HepG2 (cell line): ENCODE results near the gene APBB2. TPM values are rescaled to one million over a fixed set of nuclear protein-coding genes. Genes with fewer than 3 reads are reported as not detected.

Experiments
- ATAC-seq: fragments of 200-7000 bp; cut with Tn5 transposase; 3 replicates; pipeline ENCODE4 v1.9.1; 2020; ENCODE audit warnings: mild to moderate bottlenecking, moderate library complexity
- BruUV-seq: library from RNA; stranded (reverse); fragments of 400-500 nt; replicated peaks from 2 replicates; lab custom pipeline; 2021; lab: Mats Ljungman, UMichigan
- CTCF ChIA-PET: fragments of 300-600 bp; formaldehyde crosslinking; extraction: SDS; loops from one replicate; lab custom pipeline; 2021; ENCODE audit warnings: low total read pairs, inconsistent platforms, low intra/inter-chr PET ratio; lab: Yijun Ruan, JAX
- POLR2A ChIA-PET: fragments of 350-600 bp; sonication (Branson Sonifier 250); formaldehyde crosslinking; loops from one replicate; lab custom pipeline; 2020; ENCODE audit warnings: antibody characterized with exemption, inconsistent platforms; lab: Yijun Ruan, JAX
- DNase-seq: peaks from one replicate; pipeline ENCODE4 v3.0.0-alpha.2; 2015; ENCODE audit warnings: low spot score
- FAIRE-seq: peaks from 3 replicates; lab custom pipeline; 2011; peaks lifted over from hg19 to GRCh38; lab: Jason Lieb, UNC
- H2AFZ ChIP-seq: one replicate; pipeline ENCODE4 v1.6.1; 2011; ENCODE audit warnings: low read length, inconsistent platforms
- H3K27ac ChIP-seq: fragments of 300-600 bp; 3 replicates; pipeline ENCODE4 v1.8.0; 2011; ENCODE audit warnings: mixed run types, mild to moderate bottlenecking, mixed read lengths, low read length, inconsistent platforms; ENCODE audit not compliant: insufficient read depth; ENCODE audit errors: extremely low read length
- H3K27me3 ChIP-seq, 2 experiments: fragments of 200-600 bp in 1 of 2; 2 replicates in 1 of 2; 3 replicates in 1 of 2; pipeline versions ENCODE4 v1.6.0 to v1.8.0; 2011; ENCODE audit warnings: low read length in 2 of 2, mild to moderate bottlenecking in 2 of 2, moderate library complexity in 2 of 2, inconsistent platforms in 1 of 2; ENCODE audit not compliant: insufficient read depth in 2 of 2, control insufficient read depth in 1 of 2
- H3K36me3 ChIP-seq, 2 experiments: fragments of 200-600 bp in 1 of 2; replicated peaks in 1 of 2; 2 replicates in 1 of 2; 3 replicates in 1 of 2; pipeline versions ENCODE4 v1.5.1 to v1.8.0; 2011; ENCODE audit warnings: low read length in 2 of 2, inconsistent platforms in 1 of 2; ENCODE audit not compliant: insufficient read depth in 2 of 2, control insufficient read depth in 1 of 2
- H3K4me1 ChIP-seq: 2 replicates; pipeline ENCODE4 v1.5.1; 2012; ENCODE audit warnings: low read length, inconsistent platforms; ENCODE audit not compliant: insufficient read depth
- H3K4me2 ChIP-seq: 2 replicates; pipeline ENCODE4 v1.6.0; 2011; ENCODE audit warnings: low read depth, low read length, inconsistent platforms
- H3K4me3 ChIP-seq, 3 experiments: fragments of 200-600 bp in 1 of 3; sonication (generic), shearing (Covaris generic) in 1 of 3; replicated peaks in 1 of 3; 2 replicates each; pipeline ENCODE4 v1.5.1; 2011 to 2016; ENCODE audit warnings: low read length in 3 of 3, inconsistent platforms in 2 of 3, low read depth in 2 of 3, mild to moderate bottlenecking in 2 of 3, control low read depth in 1 of 3, mixed read lengths in 1 of 3; ENCODE audit not compliant: insufficient read depth in 1 of 3
- H3K79me2 ChIP-seq: one replicate; pipeline ENCODE4 v1.6.1; 2011; ENCODE audit warnings: low read length, inconsistent platforms; ENCODE audit not compliant: insufficient read depth
- H3K9ac ChIP-seq: 2 replicates; pipeline ENCODE4 v1.6.0; 2011; ENCODE audit warnings: mild to moderate bottlenecking, low read depth, low read length, inconsistent platforms; ENCODE audit not compliant: insufficient read depth
- H3K9me3 ChIP-seq: 2 replicates; pipeline ENCODE4 v1.5.1; 2012; ENCODE audit warnings: mild to moderate bottlenecking, low read length
- H4K20me1 ChIP-seq: 2 replicates; pipeline ENCODE4 v1.6.0; 2011; ENCODE audit warnings: inconsistent platforms, mild to moderate bottlenecking, low read length, moderate library complexity; ENCODE audit not compliant: insufficient read depth
- AFF4 ChIP-seq: sonication (generic); formaldehyde crosslinking; IDR thresholded peaks from 2 replicates; pipeline ENCODE4 v1.4.0; 2020; ENCODE audit warnings: missing genetic modification reagents
- CCDC6 ChIP-seq: sonication (generic); formaldehyde crosslinking; IDR thresholded peaks from 2 replicates; pipeline ENCODE4 v1.8.1; 2022; ENCODE audit warnings: mild to moderate bottlenecking, missing genetic modification reagents, moderate library complexity
- CREB3 ChIP-seq: sonication (generic); formaldehyde crosslinking; IDR thresholded peaks from 2 replicates; pipeline ENCODE4 v1.5.0; 2020; ENCODE audit warnings: missing genetic modification reagents
- ESRRA ChIP-seq: sonication (generic); formaldehyde crosslinking; IDR thresholded peaks from 2 replicates; pipeline ENCODE4 v1.5.1; 2020; ENCODE audit warnings: mild to moderate bottlenecking, low read depth, missing genetic modification reagents
- FOXM1 ChIP-seq: sonication (generic); formaldehyde crosslinking; IDR thresholded peaks from 2 replicates; pipeline ENCODE4 v1.5.0; 2020; ENCODE audit warnings: missing genetic modification reagents
- GMEB1 ChIP-seq: sonication (generic); formaldehyde crosslinking; IDR thresholded peaks from 2 replicates; pipeline ENCODE4 v1.5.1; 2020; ENCODE audit warnings: missing genetic modification reagents, mild to moderate bottlenecking, borderline replicate concordance
- GTF3A ChIP-seq: sonication (generic); formaldehyde crosslinking; conservative IDR thresholded peaks from 2 replicates; pipeline ENCODE4 v1.4.0; 2020; ENCODE audit warnings: mild to moderate bottlenecking, missing genetic modification reagents
- NFRKB ChIP-seq: fragments of 450-650 bp; IDR thresholded peaks from 2 replicates; pipeline ENCODE4 v1.6.1; 2017
- SETDB1 ChIP-seq: sonication (generic); formaldehyde crosslinking; IDR thresholded peaks from 2 replicates; pipeline ENCODE4 v1.5.1; 2020; ENCODE audit warnings: missing genetic modification reagents, mild to moderate bottlenecking, borderline replicate concordance
- ZBTB21 ChIP-seq: sonication (generic); formaldehyde crosslinking; IDR thresholded peaks from 2 replicates; pipeline ENCODE4 v1.4.0; 2020; ENCODE audit warnings: missing genetic modification reagents
- ZKSCAN1 ChIP-seq: fragments of 150-350 bp; IDR thresholded peaks from 2 replicates; pipeline ENCODE4 v1.6.1; 2014; ENCODE audit warnings: low read length
- ZNF263 ChIP-seq: sonication (generic); formaldehyde crosslinking; IDR thresholded peaks from 2 replicates; pipeline ENCODE4 v1.4.0; 2020; ENCODE audit warnings: missing genetic modification reagents
- ZNF607 ChIP-seq: sonication (generic); formaldehyde crosslinking; IDR thresholded peaks from 2 replicates; pipeline ENCODE4 v1.5.1; 2020; ENCODE audit warnings: missing genetic modification reagents, mild to moderate bottlenecking, borderline replicate concordance
- ZNF790 ChIP-seq: sonication (generic); formaldehyde crosslinking; IDR thresholded peaks from 2 replicates; pipeline ENCODE4 v1.8.0; 2022; ENCODE audit warnings: missing genetic modification reagents, mild to moderate bottlenecking, borderline replicate concordance
- whole genome bisulfite sequencing: methylation state at CpG from one replicate; pipeline ENCODE4 v1.1.6; 2017; ENCODE audit warnings: low lambda C conversion rate; 5-methylcytosine and 5-hydroxymethylcytosine counted together
- in situ Hi-C: cut with HindIII; loops from 2 replicates; pipeline ENCODE4 v1.10.0; 2017; ENCODE audit warnings: low pct_unique_long_range_greater_than_20kb; ENCODE audit not compliant: extremely low pct_ligation_motif_present
- intact Hi-C: fragments of 100-400 bp; cut with micrococcal nuclease; formaldehyde crosslinking; loops from one replicate; pipeline ENCODE4 v1.10.0; 2022; ENCODE audit not compliant: unreplicated experiment
- polyA plus RNA-seq, 8 experiments: library from polyadenylated mRNA; depleted of rRNA in 3 of 8; stranded (reverse) in 7 of 8; unstranded in 1 of 8; fragments of >200 nt; fragmentation: Illumina TruSeq in 4 of 8; extraction: Trizol in 4 of 8; gene quantifications; 2 replicates each; pipeline versions ENCODE4 v1.2.1 to v1.2.3, GENCODE V29; 2011 to 2016; ENCODE audit warnings: low read depth in 4 of 8, missing spikeins in 1 of 8, mixed read lengths in 1 of 8; ENCODE audit not compliant: insufficient read depth in 1 of 8
- total RNA-seq, 5 experiments: library from RNA; depleted of rRNA; stranded (reverse); fragments of >200 nt; fragmentation: Illumina TruSeq; extraction: Trizol; gene quantifications; 2 replicates each; pipeline ENCODE4 v1.2.3, GENCODE V29; 2016; ENCODE audit warnings: low read depth in 1 of 5

APBB2 gene
- total and polyA plus RNA-seq, 2 of the 13 experiments (the other 11 are each of a cell fraction or from before 2014, with no cell fraction given): 11.7 to 17.0 TPM

GRCh38 chr4:41256131-41256739 lies 41.9 kb upstream of the APBB2 start:
- ChIA-PET POLR2A (no interaction called here), CTCF (no interaction called here)
- H3K4me2 ChIP-seq: 0 out of 2 replicates have a peak overlapping the region, but pooled peaks have one; percentile 62
- H3K27me3 ChIP-seq: peaks cover 5 to 47% of the 10 kb centered on the region in 2 experiments
- no peaks in the 10 kb centered on the region for H3K9me3 ChIP-seq
- no peaks in the 10 kb centered on the region for H4K20me1 ChIP-seq
- H3K4me3 ChIP-seq: no peak overlapping the region
- H3K27ac ChIP-seq: no peak overlapping the region
- 44% methylated on average over 13 of the region's 13 CpGs for WGBS
- ATAC-seq (no peak), FAIRE-seq (no peak), DNase-seq (no peak)
- H3K4me1 ChIP-seq: no peaks in the 10 kb centered on the region
- no TSS peak for BruUV-seq
- no peaks in the 10 kb centered on the region for H3K36me3 ChIP-seq
- intact Hi-C loops (no loop called here), in situ Hi-C loops (no loop called here)
- TF ChIP-seq ZKSCAN1 (no peak), AFF4 (CRISPR knock-in tag) (no peak), NFRKB (no peak), GMEB1 (no peak), ZNF263 (CRISPR knock-in tag) (no peak), CCDC6 (CRISPR knock-in tag) (no peak), FOXM1 (no peak), ZBTB21 (no peak), ZNF607 (CRISPR knock-in tag) (no peak), GTF3A (CRISPR knock-in tag) (no peak), SETDB1 (no peak), ZNF790 (CRISPR knock-in tag) (no peak), ESRRA (CRISPR knock-in tag) (no peak), CREB3 (CRISPR knock-in tag) (no peak)
- no peak overlapping the region for H2AFZ ChIP-seq
- H3K9ac ChIP-seq: no peak overlapping the region
- H3K79me2 ChIP-seq: no peaks in the 10 kb centered on the region
